NB4 (cell line): ENCODE results near the gene RBM42.

Experiments
- DNase-seq: peaks from one replicate; pipeline ENCODE4 v3.0.0; 2010; ENCODE audit warnings: low read depth
- H3K4me3 ChIP-seq: one replicate; pipeline ENCODE4 v1.5.1; 2011; ENCODE audit warnings: mild to moderate bottlenecking, low read depth, low read length, moderate library complexity
- MYC ChIP-seq: IDR thresholded peaks from 2 replicates; pipeline ENCODE4 v1.6.1; 2011; ENCODE audit warnings: low read depth, low read length
- POLR2A ChIP-seq: IDR thresholded peaks from 2 replicates; pipeline ENCODE4 v1.6.1; 2011; ENCODE audit warnings: mild to moderate bottlenecking; ENCODE audit not compliant: insufficient read length; ENCODE audit errors: extremely low read depth
- TF ChIP-seq, protein P1 (sequence below): IDR thresholded peaks from one replicate; pipeline ENCODE4 v1.5.1; 2012; ENCODE audit warnings: low read depth, low read length
- TF ChIP-seq, protein P2 (sequence below): IDR thresholded peaks from 2 replicates; pipeline ENCODE4 v1.6.1; 2011; ENCODE audit warnings: low read depth, low read length

The RBM42 gene

DNA sequence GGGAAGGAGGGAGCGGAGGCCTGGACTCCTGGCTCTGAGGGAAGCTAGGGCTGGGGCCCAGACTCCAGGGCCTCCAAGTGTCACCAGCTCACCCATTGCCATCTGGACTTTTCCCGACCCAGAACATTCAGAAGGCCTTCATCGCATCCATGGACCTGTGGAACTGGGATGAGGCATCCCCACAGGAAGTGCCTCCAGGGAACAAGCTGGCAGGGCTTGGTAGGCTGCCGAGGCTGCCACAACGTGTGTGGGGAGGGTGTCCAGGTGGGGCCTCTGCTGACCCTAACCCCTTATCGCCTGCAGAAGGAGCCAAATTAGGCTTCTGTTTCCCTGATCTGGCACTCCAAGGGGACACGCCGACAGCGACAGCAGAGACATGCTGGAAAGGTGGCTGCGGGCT is 13.5 kb downstream of the RBM42 start:
- DNase-seq = no peak
- TF ChIP-seq, protein P1, sequence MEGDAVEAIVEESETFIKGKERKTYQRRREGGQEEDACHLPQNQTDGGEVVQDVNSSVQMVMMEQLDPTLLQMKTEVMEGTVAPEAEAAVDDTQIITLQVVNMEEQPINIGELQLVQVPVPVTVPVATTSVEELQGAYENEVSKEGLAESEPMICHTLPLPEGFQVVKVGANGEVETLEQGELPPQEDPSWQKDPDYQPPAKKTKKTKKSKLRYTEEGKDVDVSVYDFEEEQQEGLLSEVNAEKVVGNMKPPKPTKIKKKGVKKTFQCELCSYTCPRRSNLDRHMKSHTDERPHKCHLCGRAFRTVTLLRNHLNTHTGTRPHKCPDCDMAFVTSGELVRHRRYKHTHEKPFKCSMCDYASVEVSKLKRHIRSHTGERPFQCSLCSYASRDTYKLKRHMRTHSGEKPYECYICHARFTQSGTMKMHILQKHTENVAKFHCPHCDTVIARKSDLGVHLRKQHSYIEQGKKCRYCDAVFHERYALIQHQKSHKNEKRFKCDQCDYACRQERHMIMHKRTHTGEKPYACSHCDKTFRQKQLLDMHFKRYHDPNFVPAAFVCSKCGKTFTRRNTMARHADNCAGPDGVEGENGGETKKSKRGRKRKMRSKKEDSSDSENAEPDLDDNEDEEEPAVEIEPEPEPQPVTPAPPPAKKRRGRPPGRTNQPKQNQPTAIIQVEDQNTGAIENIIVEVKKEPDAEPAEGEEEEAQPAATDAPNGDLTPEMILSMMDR = no peak
- TF ChIP-seq POLR2A = no peak
- TF ChIP-seq, protein P2, sequence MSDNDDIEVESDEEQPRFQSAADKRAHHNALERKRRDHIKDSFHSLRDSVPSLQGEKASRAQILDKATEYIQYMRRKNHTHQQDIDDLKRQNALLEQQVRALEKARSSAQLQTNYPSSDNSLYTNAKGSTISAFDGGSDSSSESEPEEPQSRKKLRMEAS = no peak
- no peak for TF ChIP-seq MYC
- no peak overlapping the region for H3K4me3 ChIP-seq

DNA sequence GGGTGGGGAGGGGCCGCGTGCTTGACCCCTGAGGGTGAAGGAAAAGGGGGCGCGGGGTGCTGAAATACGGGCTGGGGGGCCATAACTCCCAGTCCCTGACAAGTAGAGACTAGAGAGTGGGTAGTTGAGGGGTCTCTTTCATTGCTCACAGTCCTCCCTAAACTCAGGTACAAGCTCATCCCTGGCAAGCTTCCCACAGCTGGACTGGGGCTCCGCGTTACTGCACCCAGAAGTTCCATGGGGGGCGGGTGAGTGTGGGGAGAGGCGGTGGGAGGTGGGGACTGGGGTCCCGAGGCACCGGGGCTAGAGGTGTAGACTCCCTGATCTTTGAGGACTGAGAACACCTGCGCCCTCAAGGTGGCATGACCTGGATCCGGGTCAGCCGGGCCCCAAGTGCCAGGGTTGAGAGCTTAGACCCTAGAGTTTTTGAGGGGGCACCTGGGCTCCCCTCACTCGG is 14.0 kb downstream of the RBM42 start:
- TF ChIP-seq POLR2A (no peak), MYC (no peak)
- TF ChIP-seq, protein P2 = no peak
- TF ChIP-seq, protein P1 = no peak
- no peak for DNase-seq
- H3K4me3 ChIP-seq = peak overlapping the region; percentile 16

DNA sequence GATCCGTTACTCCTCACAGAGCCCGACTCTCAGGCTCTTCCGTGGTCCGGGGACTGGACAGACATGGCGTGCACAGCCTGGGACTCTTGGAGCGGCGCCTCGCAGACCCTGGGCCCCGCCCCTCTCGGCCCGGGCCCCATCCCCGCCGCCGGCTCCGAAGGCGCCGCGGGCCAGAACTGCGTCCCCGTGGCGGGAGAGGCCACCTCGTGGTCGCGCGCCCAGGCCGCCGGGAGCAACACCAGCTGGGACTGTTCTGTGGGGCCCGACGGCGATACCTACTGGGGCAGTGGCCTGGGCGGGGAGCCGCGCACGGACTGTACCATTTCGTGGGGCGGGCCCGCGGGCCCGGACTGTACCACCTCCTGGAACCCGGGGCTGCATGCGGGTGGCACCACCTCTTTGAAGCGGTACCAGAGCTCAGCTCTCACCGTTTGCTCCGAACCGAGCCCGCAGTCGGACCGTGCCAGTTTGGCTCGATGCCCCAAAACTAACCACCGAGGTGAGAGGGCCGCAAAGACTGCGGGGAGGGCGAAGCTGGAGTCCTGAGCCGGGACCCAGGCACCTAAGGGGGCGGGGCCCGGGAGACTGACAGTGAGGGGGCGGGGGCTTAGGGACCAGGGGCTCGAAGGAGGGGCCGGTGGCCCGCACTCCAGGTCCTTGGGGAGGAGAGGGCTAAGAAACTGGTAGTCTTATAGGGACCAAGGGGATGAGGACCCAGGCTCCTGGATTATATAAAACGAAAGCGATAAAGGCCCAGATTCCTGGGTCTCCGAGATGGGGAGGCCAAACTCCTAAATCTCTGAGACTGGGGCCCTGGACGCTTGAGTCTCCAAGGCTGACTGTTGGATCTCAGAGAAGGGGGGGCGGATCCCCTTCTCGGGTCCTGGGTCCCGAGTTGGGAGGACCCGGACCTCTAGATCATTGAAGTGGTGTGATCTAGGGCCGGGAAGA is 14.7 kb downstream of the RBM42 start:
- peak overlapping the region; percentile 32 for H3K4me3 ChIP-seq
- TF ChIP-seq, protein P1 = no peak
- TF ChIP-seq MYC = no peak
- TF ChIP-seq POLR2A = peak; percentile 69
- DNase-seq = peak; percentile 79

DNA sequence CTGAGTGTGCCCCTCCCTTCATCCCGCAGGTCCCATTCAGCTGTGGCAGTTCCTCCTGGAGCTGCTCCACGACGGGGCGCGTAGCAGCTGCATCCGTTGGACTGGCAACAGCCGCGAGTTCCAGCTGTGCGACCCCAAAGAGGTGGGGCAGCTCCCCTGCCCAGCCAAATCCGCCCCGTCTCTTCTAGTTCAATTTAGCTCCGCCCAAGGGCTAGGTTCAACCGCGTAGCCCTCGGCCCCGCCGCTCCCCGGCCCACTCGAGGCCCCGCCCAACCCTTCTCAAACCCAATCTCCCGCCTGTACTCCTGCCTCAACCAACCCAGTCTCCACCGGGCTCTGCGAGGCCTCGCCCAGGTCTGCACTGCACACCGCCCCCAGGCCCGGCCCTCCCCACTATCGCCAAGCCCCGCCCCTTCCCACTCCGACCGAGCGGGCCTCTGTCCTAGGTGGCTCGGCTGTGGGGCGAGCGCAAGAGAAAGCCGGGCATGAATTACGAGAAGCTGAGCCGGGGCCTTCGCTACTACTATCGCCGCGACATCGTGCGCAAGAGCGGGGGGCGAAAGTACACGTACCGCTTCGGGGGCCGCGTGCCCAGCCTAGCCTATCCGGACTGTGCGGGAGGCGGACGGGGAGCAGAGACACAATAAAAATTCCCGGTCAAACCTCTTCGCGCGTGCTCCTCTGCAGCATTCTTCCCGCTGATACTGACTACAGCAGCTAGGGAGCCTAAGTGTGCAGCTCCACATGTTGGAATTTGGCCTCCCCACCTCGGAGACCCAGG is 15.6 kb downstream of the RBM42 start:
- peak overlapping the region; percentile 41 for H3K4me3 ChIP-seq
- DNase-seq = peak; percentile 92
- no peak for TF ChIP-seq MYC
- TF ChIP-seq, protein P2 = no peak
- no peak for TF ChIP-seq POLR2A
- TF ChIP-seq, protein P1 = no peak

DNA sequence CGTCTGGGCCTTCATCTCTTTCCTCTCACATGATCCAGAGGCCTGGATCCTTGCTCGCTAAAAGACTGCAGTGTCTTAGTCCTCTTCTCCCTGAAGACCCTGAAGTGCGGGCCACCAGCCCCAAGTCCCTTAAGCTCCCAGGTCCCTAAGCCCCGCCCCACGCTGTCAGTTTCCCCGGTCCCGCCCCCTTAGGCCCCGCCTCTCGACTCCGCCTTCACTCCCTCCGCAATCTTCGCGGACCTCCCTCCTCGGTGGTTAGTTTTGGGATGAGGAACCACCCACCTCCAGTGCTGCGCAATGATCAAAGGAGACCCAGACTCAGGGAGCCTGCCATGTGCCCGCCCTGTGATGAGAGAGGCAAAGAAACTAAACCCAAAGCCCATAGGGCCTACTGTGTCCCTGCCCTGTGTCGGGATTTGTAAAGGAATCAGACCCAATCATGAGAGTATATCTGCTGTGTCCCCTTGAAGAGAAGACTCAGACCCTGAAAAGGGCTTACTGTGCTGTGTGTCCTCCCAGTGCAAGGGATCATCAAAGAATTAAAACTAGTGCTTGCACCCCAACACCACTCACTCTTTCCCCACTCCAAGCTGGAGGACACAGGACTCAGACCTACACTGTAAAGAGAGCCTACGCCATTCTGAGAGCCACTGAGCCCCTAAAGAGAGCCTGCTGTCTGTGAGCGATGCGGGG is 16.3 kb downstream of the RBM42 start:
- peak; percentile 80 for DNase-seq
- TF ChIP-seq, protein P2 = peak; percentile 44; the same call in 1 of the 2 replicates
- TF ChIP-seq POLR2A (no peak), MYC (peak; percentile 41)

More for the DNA sequence above, 16.3 kb downstream of the RBM42 start:
- H3K4me3 ChIP-seq = peak overlapping the region; percentile 41
